GM21723 (cell line): ENCODE results near the gene GLP2R.

ENCODE experiments used
- ATAC-seq: cut with Tn5 transposase; IDR thresholded peaks from one replicate; pipeline ENCODE4 v1.9.1; 2021; ENCODE audit warnings: mild to moderate bottlenecking, moderate library complexity; ENCODE audit not compliant: unreplicated experiment

Gene GLP2R

GRCh38 chr17:9895923-9896322, 70.2 kb downstream of the GLP2R start:
- no peak for ATAC-seq

- no peak for ATAC-seq
Observed at GRCh38 chr17:9897372-9897968, 71.7 kb downstream of the GLP2R start.

- ATAC-seq = no peak
Observed at GRCh38 chr17:9898812-9899211, 73.1 kb downstream of the GLP2R start.

GRCh38 chr17:9899280-9900043, 73.7 kb downstream of the GLP2R start:
- no peak for ATAC-seq

- ATAC-seq = no peak
Observed at GRCh38 chr17:9900044-9900594, 74.4 kb downstream of the GLP2R start.

- no peak for ATAC-seq
Observed at GRCh38 chr17:9900784-9901183, 75.1 kb downstream of the GLP2R start.

GRCh38 chr17:9902120-9902519, 76.4 kb downstream of the GLP2R start:
- ATAC-seq = no peak

- ATAC-seq = no peak
Observed at GRCh38 chr17:9904277-9905077, 78.8 kb downstream of the GLP2R start.

GRCh38 chr17:9905078-9905415, 79.3 kb downstream of the GLP2R start, which contains the start of gene RCVRN:
Gene RCVRN (minus strand): TSS chr17:9905271. CDS start chr17:9905180, 91 bp downstream.
- no peak for ATAC-seq

GRCh38 chr17:9905902-9906301, 80.2 kb downstream of the GLP2R start:
- ATAC-seq = no peak

- ATAC-seq = no peak
Observed at GRCh38 chr17:9906616-9907015, 80.9 kb downstream of the GLP2R start.

- no peak for ATAC-seq
Observed at GRCh38 chr17:9907131-9907530, 81.4 kb downstream of the GLP2R start.

- no peak for ATAC-seq
Observed at GRCh38 chr17:9907883-9908648, 82.3 kb downstream of the GLP2R start.

- ATAC-seq = no peak
Observed at GRCh38 chr17:9908649-9909042, 82.9 kb downstream of the GLP2R start.

GRCh38 chr17:9911089-9911488, 85.4 kb downstream of the GLP2R start:
- no peak for ATAC-seq

GRCh38 chr17:9912121-9913099, 86.7 kb downstream of the GLP2R start:
- ATAC-seq = no peak

GRCh38 chr17:9913476-9913875, 87.8 kb downstream of the GLP2R start:
- ATAC-seq = no peak

GRCh38 chr17:9916108-9916507, 90.4 kb downstream of the GLP2R start:
- no peak for ATAC-seq

- no peak for ATAC-seq
Observed at GRCh38 chr17:9917131-9917530, 91.4 kb downstream of the GLP2R start.

GRCh38 chr17:9917801-9918200, 92.1 kb downstream of the GLP2R start:
- ATAC-seq = no peak
